K562 (cell line): ENCODE measurements around the gene SLC43A1. TPM values are rescaled to one million over a fixed set of nuclear protein-coding genes. Genes with fewer than 3 reads are reported as not detected.

Experiments used
- DMBX1 ChIP-seq: fragments of 250-450 bp; sonication (Bioruptor Pico); IDR thresholded peaks from 2 replicates; pipeline ENCODE4 v1.8.0; 2022; ENCODE audit warnings: inconsistent platforms, mild to moderate bottlenecking, moderate library complexity, borderline replicate concordance
- ETV5 ChIP-seq: sonication (generic); formaldehyde crosslinking; IDR thresholded peaks from 2 replicates; pipeline ENCODE4 v1.4.0; 2020; ENCODE audit warnings: low read depth, mild to moderate bottlenecking, missing genetic modification reagents
- HNRNPLL ChIP-seq: fragments of 200-400 bp; formaldehyde crosslinking; IDR thresholded peaks from 2 replicates; pipeline ENCODE4 v1.6.1; 2017; ENCODE audit warnings: low read length, low read depth, mild to moderate bottlenecking; ENCODE audit not compliant: poor library complexity, severe bottlenecking
- MEF2D ChIP-seq: conservative IDR thresholded peaks from 2 replicates; pipeline ENCODE4 v1.6.1; 2016; ENCODE audit warnings: low read depth, missing genetic modification characterization, missing compliant biosample characterization
- MYNN ChIP-seq, 2 experiments: sonication (generic); formaldehyde crosslinking in 1 of 2; IDR thresholded peaks; 2 replicates each; pipeline versions ENCODE4 v1.5.0 to v1.6.1; 2016 to 2020; ENCODE audit warnings: antibody characterized with exemption in 1 of 2, missing genetic modification reagents in 1 of 2
- POLR2G ChIP-seq: fragments of 200-400 bp; formaldehyde crosslinking; IDR thresholded peaks from 2 replicates; pipeline ENCODE4 v1.6.1; 2017; ENCODE audit warnings: low read depth, mild to moderate bottlenecking, antibody characterized with exemption, low read length, moderate library complexity
- TARDBP ChIP-seq: fragments of 450-650 bp; IDR thresholded peaks from 2 replicates; pipeline ENCODE4 v1.6.1; 2016
- TEAD1 ChIP-seq, 2 experiments: fragments of 450-650 bp in 1 of 2; sonication (generic) in 1 of 2; formaldehyde crosslinking; IDR thresholded peaks; 2 replicates each; pipeline versions ENCODE4 v1.4.0 to v1.8.0; 2020 to 2022; ENCODE audit warnings: mild to moderate bottlenecking in 2 of 2, missing genetic modification reagents in 1 of 2
- YY1 ChIP-seq, 3 experiments: IDR thresholded peaks; 2 replicates each; pipeline ENCODE4 v1.6.1; 2011; ENCODE audit warnings: low read length in 2 of 3, mild to moderate bottlenecking in 2 of 3, moderate library complexity in 2 of 3, borderline replicate concordance in 1 of 3, control low read depth in 1 of 3, low read depth in 1 of 3; ENCODE audit not compliant: insufficient read depth in 3 of 3, insufficient replicate concordance in 2 of 3, control insufficient read depth in 1 of 3, insufficient read length in 1 of 3; ENCODE audit errors: extremely low read depth in 1 of 3
- ZBTB8A ChIP-seq: fragments of 450-650 bp; IDR thresholded peaks from 2 replicates; pipeline ENCODE4 v1.6.1; 2018; ENCODE audit warnings: mild to moderate bottlenecking, moderate library complexity; ENCODE audit not compliant: partially characterized antibody
- ZNF197 ChIP-seq: fragments of 200-800 bp; sonication (Bioruptor generic); IDR thresholded peaks from 2 replicates; pipeline ENCODE4 v1.6.1; 2016; ENCODE audit warnings: low read depth, missing genetic modification characterization, missing compliant biosample characterization
- polyA plus RNA-seq, 8 experiments: library from polyadenylated mRNA; depleted of rRNA in 4 of 8; stranded (reverse) in 5 of 8; unstranded in 3 of 8; fragments of >200 nt; fragmentation: Nextera tagmentation in 2 of 8; fragmentation: Illumina TruSeq in 1 of 8; extraction: Ambion mirVana in 2 of 8; extraction: Trizol in 1 of 8; gene quantifications; 2 replicates each; pipeline versions ENCODE4 v1.2.1 to v1.2.3, GENCODE V29; 2011 to 2014; ENCODE audit warnings: inconsistent platforms in 1 of 8, missing spikeins in 1 of 8
- total RNA-seq, 7 experiments: library from RNA; depleted of rRNA in 6 of 7; stranded (reverse); fragments of >200 nt in 6 of 7; fragmentation: Illumina TruSeq in 2 of 7; extraction: Trizol in 2 of 7; gene quantifications; 2 replicates each; pipeline versions ENCODE4 v1.2.1 to v1.2.3, GENCODE V29; 2011 to 2021; ENCODE audit warnings: low replicate concordance in 1 of 7
- TF ChIP-seq, protein P1 (sequence below): fragments of 450-650 bp; IDR thresholded peaks from 2 replicates; pipeline ENCODE4 v1.6.1; 2016; ENCODE audit warnings: antibody characterized with exemption

Gene SLC43A1
- total and polyA plus RNA-seq, 9 of the 15 experiments (the other 6 are each of a cell fraction or from before 2014, with no cell fraction given): 2.6 to 41.8 (median 24.6) TPM

GRCh38 chr11:57530596-57531507 lies 15.3 kb upstream of the SLC43A1 start, which contains the start of gene TIMM10 (continued):
- TF ChIP-seq, protein P1, sequence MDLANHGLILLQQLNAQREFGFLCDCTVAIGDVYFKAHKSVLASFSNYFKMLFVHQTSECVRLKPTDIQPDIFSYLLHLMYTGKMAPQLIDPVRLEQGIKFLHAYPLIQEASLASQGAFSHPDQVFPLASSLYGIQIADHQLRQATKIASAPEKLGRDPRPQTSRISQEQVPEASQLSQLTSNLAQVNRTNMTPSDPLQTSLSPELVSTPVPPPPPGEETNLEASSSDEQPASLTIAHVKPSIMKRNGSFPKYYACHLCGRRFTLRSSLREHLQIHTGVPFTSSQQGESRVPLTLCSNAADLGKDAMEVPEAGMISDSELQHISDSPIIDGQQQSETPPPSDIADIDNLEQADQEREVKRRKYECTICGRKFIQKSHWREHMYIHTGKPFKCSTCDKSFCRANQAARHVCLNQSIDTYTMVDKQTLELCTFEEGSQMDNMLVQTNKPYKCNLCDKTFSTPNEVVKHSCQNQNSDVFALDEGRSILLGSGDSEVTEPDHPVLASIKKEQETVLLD: no peak; the same call in 1 of the 2 replicates
- TF ChIP-seq MEF2D: no peak
- no peak for TF ChIP-seq ZBTB8A
- peak; percentile 51; the same call in 1 of the 2 replicates for TF ChIP-seq DMBX1 (CRISPR knock-in tag)
- TF ChIP-seq TARDBP: 0 out of 2 replicates have a peak, but pooled peaks have one; percentile 60
- 0 out of 4 replicates have a peak, but pooled peaks of 1 of the 2 experiments have one; percentile 36 for TF ChIP-seq TEAD1 (CRISPR knock-in tag; IDR thresholded peaks at IDR 0.05)
- peak; percentile 83; the same call in 1 of the 2 replicates for TF ChIP-seq ETV5 (CRISPR knock-in tag)
- peak; percentile 75 for TF ChIP-seq POLR2G
- TF ChIP-seq MYNN (IDR thresholded peaks at IDR 0.05): 0 out of 2 replicates have a peak, but pooled peaks have one; percentile 45
- no peak for TF ChIP-seq MYNN (CRISPR knock-in tag; IDR thresholded peaks at IDR 0.05)
- peak; percentile 81; the same call in 1 of the 2 replicates for TF ChIP-seq ZNF197
- peak; percentile 42 for TF ChIP-seq HNRNPLL
- TF ChIP-seq YY1 (IDR thresholded peaks at IDR 0.05; ENCODE audit: borderline replicate concordance in 1 of 3, control insufficient read depth in 1 of 3, extremely low read depth in 1 of 3, insufficient read depth in 3 of 3, insufficient read length in 1 of 3, insufficient replicate concordance in 2 of 3, low read depth in 1 of 3, low read length in 2 of 3): no peak
